Right lobe of liver (tissue), 4 donors: ENCODE data around the gene ADAMTS7.
"Not testable (repeated sequence)": the region's sequence is repeated elsewhere in the genome, so short reads cannot be mapped to it uniquely, and the experiment has no call there.

Source experiments
- CTCF ChIP-seq, 4 donors: fragments of 200-600 bp in 3 of 4; fragments of 450-650 bp in 1 of 4; IDR thresholded peaks; one replicate each; pipeline versions ENCODE4 v1.5.1 to v1.8.0; 2016 to 2022; ENCODE audit warnings: antibody characterized with exemption in 4 of 4, mild to moderate bottlenecking in 2 of 4
- POLR2A ChIP-seq: fragments of 450-650 bp; IDR thresholded peaks from one replicate; pipeline ENCODE4 v1.6.1; 2017; ENCODE audit warnings: antibody characterized with exemption, mild to moderate bottlenecking
- donor health status: DM: no; HTN: no; CAD: no.
- donor health status: DM: no; HTN: no; CAD: no.
- donor health status: DM: no; HTN: yes; CAD: no.

- not testable (repeated sequence) for TF ChIP-seq CTCF (IDR thresholded peaks at IDR 0.05); POLR2A
Observed at GRCh38 chr15:78846906-78847305, 35.6 kb upstream of the ADAMTS7 start.
